Measurements from ENCODE around the gene UBXN11. TPM values are rescaled to one million over a fixed set of nuclear protein-coding genes. Genes with fewer than 3 reads are reported as not detected.

UBXN11 gene
- total RNA-seq, 2 donors from 2014 or later = 21.0 to 25.8 TPM

Other genes with a start within 250 kb of the UBXN11 start
- under 1 TPM in 1 of 2 donors, not detected in 1; 0.31 TPM for gene TRIM63, start 239.0 kb downstream of the UBXN11 start, total RNA-seq
- 10 to 100 TPM; 12.9 to 22.6 TPM for gene PDIK1L, start 194.8 kb downstream of the UBXN11 start, total RNA-seq
- gene FAM110D, start 147.6 kb downstream of the UBXN11 start, total RNA-seq = not detected
- not detected for gene C1orf232, start 137.7 kb downstream of the UBXN11 start, total RNA-seq
- gene ZNF593, start 136.7 kb downstream of the UBXN11 start, total RNA-seq = 10 to 100 TPM; 23.0 to 34.4 TPM
- not detected for gene ZNF593OS, start 134.8 kb downstream of the UBXN11 start, total RNA-seq
- 1 to 10 TPM; 2.0 to 3.5 TPM for gene CNKSR1, start 129.1 kb downstream of the UBXN11 start, total RNA-seq
- not detected for gene CATSPER4, start 116.0 kb downstream of the UBXN11 start, total RNA-seq
- gene CEP85, start 72.4 kb downstream of the UBXN11 start, total RNA-seq = 10 to 100 TPM; 26.9 to 92.3 TPM
- 100 to 1,000 TPM; 261 to 364 TPM for gene SH3BGRL3, start 26.6 kb downstream of the UBXN11 start, total RNA-seq
- 100 to 1,000 TPM; 343 to 698 TPM for gene CD52, start 11.3 kb upstream of the UBXN11 start, total RNA-seq
- 1 to 10 TPM; 1.0 to 6.0 TPM for gene CRYBG2, start 47.5 kb upstream of the UBXN11 start, total RNA-seq
- gene ZNF683, start 66.1 kb upstream of the UBXN11 start, total RNA-seq = not detected
- not detected for gene LIN28A, start 104.2 kb upstream of the UBXN11 start, total RNA-seq
- gene DHDDS, start 125.7 kb upstream of the UBXN11 start, total RNA-seq = 10 to 100 TPM; 44.1 to 49.2 TPM
- 100 to 1,000 TPM; 649 to 992 TPM for gene HMGN2, start 165.8 kb upstream of the UBXN11 start, total RNA-seq
- gene RPS6KA1, start 223.1 kb upstream of the UBXN11 start, total RNA-seq = 100 to 1,000 TPM; 154 to 197 TPM

All from activated naive CD4-positive, alpha-beta T cell treated with anti-CD3 and anti-CD28 coated beads, Interleukin-2, amount 50 U/mL, for 72 hours (primary cell).